GM12873 (cell line): Measurements from ENCODE around the gene GGT1.

Experiments used
- CTCF ChIP-seq: IDR thresholded peaks from 2 replicates; pipeline ENCODE4 v1.5.1; 2012; ENCODE audit warnings: low read depth, mild to moderate bottlenecking, moderate library complexity, low read length, control low read depth; ENCODE audit not compliant: insufficient read depth; ENCODE audit errors: missing control alignments

Gene GGT1

GRCh38 chr22:24595863-24596262, 7.1 kb upstream of the GGT1 start:
- TF ChIP-seq CTCF: no peak

- no peak for TF ChIP-seq CTCF
These were observed 3.5 kb upstream of the GGT1 start for GRCh38 chr22:24599514-24599913.

- no peak for TF ChIP-seq CTCF
These were observed 1.5 kb upstream of the GGT1 start for GRCh38 chr22:24601217-24602104.

- TF ChIP-seq CTCF: peak; percentile 49
These were observed 26.1 kb downstream of the GGT1 start for GRCh38 chr22:24629069-24629468.

- peak; percentile 47 for TF ChIP-seq CTCF
These were observed 31.9 kb downstream of the GGT1 start for GRCh38 chr22:24634776-24635389.
